AG09309 (cell line): ENCODE data around the gene FGF21.
"Not testable (repeated sequence)": the region's sequence is repeated elsewhere in the genome, so short reads cannot be mapped to it uniquely, and the experiment has no call there.

Experiments
- DNase-seq: peaks from one replicate; pipeline ENCODE4 v3.0.0-alpha.2; 2010; ENCODE audit warnings: low read depth
- H3K4me3 ChIP-seq: 2 replicates; pipeline ENCODE4 v1.5.1; 2011; ENCODE audit warnings: mild to moderate bottlenecking, low read depth, low read length, moderate library complexity; ENCODE audit not compliant: control insufficient read depth
- TF ChIP-seq, protein P1 (sequence below): IDR thresholded peaks from 2 replicates; pipeline ENCODE4 v1.5.1; 2011; ENCODE audit warnings: mild to moderate bottlenecking, low read depth, low read length, inconsistent platforms; ENCODE audit not compliant: insufficient read depth, control insufficient read depth; ENCODE audit errors: missing control alignments

Gene FGF21

DNA sequence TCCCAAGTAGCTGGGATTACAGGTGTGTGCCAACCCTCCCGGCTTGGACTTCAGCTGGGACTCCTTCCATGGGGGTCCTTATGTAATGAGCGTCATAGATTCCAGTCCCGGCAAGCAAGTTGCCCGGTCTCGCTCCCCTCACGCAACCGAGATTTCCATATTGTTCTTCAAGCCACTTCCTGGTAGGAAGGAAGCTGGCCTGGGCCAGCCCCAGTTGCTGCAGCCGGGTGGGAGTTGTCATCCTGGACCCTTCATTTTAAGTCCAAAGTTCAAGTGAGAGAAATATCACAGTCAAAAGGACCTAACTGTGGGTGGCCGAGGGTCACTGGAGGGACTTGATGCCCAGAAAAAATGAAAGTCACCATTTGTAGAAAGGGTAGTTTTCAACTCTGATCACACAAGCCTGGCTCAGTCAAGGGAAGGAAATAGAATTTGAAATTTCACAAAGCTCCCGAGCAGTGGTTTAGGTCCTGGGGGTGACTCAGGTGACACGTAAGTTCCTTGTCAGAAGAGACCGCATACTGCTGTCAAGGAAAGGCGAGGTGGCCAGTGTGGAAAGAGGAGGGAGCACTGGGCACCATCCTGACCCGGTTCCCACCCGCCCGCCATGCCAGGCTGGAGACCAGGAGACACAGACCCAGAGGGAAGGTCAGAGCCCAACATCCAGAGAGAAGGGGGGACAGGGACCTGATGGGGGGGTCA is 5.3 kb downstream of the FGF21 start:
- TF ChIP-seq, protein P1, sequence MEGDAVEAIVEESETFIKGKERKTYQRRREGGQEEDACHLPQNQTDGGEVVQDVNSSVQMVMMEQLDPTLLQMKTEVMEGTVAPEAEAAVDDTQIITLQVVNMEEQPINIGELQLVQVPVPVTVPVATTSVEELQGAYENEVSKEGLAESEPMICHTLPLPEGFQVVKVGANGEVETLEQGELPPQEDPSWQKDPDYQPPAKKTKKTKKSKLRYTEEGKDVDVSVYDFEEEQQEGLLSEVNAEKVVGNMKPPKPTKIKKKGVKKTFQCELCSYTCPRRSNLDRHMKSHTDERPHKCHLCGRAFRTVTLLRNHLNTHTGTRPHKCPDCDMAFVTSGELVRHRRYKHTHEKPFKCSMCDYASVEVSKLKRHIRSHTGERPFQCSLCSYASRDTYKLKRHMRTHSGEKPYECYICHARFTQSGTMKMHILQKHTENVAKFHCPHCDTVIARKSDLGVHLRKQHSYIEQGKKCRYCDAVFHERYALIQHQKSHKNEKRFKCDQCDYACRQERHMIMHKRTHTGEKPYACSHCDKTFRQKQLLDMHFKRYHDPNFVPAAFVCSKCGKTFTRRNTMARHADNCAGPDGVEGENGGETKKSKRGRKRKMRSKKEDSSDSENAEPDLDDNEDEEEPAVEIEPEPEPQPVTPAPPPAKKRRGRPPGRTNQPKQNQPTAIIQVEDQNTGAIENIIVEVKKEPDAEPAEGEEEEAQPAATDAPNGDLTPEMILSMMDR: no peak
- DNase-seq: no peak
- no peak overlapping the region for H3K4me3 ChIP-seq

DNA sequence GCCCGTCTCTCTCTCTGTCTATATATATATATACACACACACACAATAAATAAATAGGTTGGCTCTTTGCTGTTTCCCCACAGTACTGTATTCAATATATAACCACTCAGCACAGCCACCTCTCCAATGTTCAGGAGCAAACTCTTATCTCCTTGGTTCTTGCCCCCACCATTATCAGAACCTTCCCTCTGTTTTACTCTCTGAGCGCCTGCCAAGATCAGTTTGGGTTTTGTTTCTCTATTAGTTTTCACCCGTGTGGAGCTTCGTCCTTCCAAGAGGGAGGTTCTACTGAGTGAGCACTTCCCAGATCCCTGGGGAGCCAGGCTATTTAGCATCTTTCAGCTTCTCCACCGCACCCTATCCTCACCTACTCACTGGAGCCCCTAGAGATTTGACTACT is 10.5 kb downstream of the FGF21 start:
- H3K4me3 ChIP-seq: not testable (repeated sequence)

DNA sequence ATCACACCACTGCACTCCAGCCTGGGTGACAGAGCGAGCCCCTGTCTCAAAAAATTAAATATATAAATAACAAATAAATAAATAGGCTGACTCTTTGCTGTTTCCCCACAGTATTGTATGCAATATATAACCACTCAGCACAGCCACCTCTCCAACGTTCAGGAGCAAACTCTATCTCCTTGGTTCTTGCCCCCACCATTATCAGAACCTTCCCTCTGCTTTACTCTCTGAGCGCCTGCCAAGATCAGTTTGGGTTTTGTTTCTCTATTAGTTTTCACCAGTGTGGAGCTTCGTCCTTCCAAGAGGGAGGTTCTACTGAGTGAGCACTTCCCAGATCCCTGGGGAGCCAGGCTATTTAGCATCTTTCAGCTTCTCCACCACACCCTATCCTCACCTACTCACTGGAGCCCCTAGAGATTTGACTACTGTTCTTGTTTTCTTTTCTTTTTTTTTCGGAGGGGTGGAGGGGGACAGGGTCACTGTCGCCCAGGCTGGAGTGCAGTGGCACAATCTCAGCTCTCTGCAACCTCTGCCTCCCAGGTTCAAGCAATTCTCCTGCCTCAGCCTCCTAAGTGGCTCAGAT is 12.9 kb downstream of the FGF21 start:
- DNase-seq, H3K4me3 ChIP-seq: not testable (repeated sequence)

More for the DNA sequence above, 10.5 kb downstream of the FGF21 start:
- DNase-seq: not testable (repeated sequence)

DNA sequence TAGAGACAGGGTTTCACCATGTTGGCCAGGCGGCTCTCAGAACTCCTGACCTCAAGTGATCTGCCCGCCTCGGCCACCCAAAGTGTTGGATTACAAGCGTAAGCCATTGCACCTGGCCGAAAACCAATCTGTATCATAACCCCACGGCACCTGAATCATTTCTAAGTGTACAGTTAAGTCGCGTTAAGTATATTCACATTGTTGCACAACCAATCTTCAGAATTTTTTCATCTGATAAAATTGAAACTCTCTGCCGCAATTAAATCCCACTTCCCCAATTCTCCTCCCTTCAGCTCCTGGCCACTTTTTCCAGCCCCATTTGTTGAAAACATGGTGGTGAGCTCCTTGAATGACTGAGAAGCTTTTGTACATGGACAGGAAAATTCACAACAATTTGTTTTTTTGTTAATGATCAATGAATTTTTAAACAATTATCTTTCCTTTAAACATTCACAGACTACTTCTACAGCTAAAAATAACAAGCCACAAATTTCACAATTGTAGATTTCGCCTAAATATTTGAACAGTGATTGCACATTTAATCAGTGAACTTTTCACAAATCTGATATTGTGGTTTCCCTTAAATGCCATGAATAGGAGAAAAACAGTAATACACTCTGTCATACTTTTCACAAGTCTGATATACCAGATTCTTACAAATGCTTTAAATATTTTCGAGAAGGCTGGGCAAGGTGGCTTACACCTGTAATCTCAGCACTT is 13.8 kb downstream of the FGF21 start:
- H3K4me3 ChIP-seq: no peak overlapping the region
- DNase-seq: no peak
- TF ChIP-seq, protein P1: no peak

DNA sequence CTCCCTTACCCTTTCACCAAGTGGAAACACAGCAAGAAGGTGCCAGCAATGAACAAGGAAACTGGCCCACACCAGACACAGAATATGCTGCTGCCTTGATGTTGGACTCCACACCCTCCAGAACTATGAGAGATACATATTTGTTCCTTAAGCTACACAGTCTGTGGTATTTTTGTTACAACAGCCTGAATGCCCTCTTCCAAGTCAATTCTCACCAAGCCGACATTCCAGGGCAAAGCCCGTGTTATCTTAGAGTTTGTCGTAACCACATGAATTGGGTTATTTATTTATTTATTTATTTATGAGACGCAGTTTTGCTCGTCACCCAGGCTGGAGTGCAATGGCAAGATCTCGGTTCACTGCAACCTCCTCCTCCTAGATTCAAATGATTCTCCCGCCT is 14.9 kb downstream of the FGF21 start:
- DNase-seq: peak; percentile 84
- H3K4me3 ChIP-seq: no peak overlapping the region
- TF ChIP-seq, protein P1: no peak

DNA sequence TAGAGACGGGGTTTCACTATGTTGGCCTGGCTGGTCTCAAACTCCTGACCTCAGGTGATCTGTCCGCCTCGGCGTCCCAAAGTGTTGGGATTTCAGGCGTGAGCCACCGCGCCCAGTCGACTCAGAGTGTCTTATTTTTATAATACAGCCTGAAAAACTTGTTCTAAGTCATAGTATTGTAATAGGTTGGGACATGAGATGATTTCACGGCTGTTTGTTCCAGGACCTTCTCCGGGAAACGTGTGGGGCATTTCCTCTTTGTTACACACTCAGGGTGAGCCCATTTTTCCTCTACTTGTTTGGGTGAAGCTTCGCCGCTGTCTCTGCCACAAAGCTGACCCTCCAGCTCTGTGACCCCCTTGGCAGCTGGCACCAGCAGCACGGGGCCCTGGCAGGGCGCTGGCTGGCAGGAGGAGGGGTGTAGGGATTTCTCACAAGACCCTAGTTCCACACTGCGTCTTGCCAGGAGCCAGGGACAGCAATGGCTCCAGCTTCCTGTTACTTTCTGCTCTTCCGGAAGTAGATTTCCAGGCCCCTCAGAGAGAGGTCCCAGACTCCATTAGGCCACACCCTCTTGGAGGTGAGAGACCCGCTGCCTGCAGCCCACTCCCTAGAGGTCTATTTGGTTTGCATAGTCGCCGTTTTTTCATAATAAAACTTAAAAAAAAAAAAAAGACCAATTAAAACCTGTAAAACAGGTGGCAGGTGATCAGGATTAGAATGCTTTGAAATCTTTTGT is 15.6 kb downstream of the FGF21 start:
- H3K4me3 ChIP-seq: no peak overlapping the region
- DNase-seq: no peak
- TF ChIP-seq, protein P1: no peak

DNA sequence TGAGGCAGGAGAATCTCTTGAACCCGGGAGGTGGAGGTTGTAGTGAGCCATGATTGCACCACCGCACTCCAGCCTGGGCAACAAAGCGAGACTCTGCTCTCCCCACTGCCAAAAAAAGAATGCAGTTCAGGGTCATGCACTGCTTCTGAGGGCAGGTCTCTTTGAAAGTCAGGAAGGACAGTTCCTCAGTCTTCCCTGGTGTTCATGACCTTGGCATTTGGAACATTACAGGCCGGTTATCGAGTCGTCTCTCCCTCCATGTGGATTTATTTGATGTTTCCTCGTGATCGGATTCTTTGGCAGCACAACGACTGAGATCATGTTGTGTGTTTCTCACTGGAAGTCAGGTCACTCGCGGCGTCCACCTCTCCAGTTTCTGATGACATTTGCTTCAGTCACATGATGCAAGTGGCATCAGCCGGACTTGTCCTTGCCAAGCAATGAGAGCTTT is 17.2 kb downstream of the FGF21 start:
- no peak for DNase-seq
- no peak overlapping the region for H3K4me3 ChIP-seq
- TF ChIP-seq, protein P1: no peak
